ENCODE data around the gene CASP5.

Gene CASP5

DNA sequence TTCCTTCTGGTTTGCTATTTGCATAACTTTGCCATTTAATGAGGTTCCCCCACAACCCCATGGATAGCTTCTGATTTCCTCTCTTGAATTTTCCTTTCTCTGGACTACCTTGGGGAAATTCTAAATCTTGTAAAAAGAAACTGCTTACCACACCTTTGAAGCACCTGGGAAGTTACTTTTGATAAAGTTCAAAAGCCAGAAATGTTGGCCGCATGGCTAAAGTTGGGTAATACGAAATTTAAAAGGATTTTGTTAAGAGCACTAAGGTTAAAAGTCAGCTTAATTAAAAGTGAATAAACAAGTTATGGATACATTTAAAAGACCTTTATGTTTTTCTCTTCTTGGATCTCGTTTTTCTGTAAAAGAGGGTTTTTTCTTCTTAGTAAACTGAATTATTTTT lies 60.1 kb downstream of the CASP5 start:
- Mint-ChIP-seq H3K36me3 (peaks cover 36% of the 10 kb centered on the region), H3K9me3 (no peaks in the 10 kb centered on the region), H3K27me3 (no peaks in the 10 kb centered on the region), H3K27ac (no peak overlapping the region), H3K4me3 (no peak overlapping the region), H3K4me1 (peaks cover 92% of the 10 kb centered on the region)

GRCh38 chr11:104957280-104957679 lies 65.7 kb downstream of the CASP5 start:
- H3K27ac Mint-ChIP-seq, result no peak overlapping the region
- H3K36me3 Mint-ChIP-seq, result peaks cover 40% of the 10 kb centered on the region
- no peak overlapping the region for H3K4me3 Mint-ChIP-seq
- no peaks in the 10 kb centered on the region for H3K9me3 Mint-ChIP-seq
- peaks cover 87% of the 10 kb centered on the region for H3K4me1 Mint-ChIP-seq
- no peaks in the 10 kb centered on the region for H3K27me3 Mint-ChIP-seq

- Mint-ChIP-seq H3K4me3 (no peak overlapping the region), H3K4me1 (peaks cover 80% of the 10 kb centered on the region), H3K9me3 (no peaks in the 10 kb centered on the region), H3K36me3 (peaks cover 36% of the 10 kb centered on the region), H3K27ac (peak overlapping the region; percentile 55), H3K27me3 (no peaks in the 10 kb centered on the region)
Measured at GRCh38 chr11:104956528-104956927, 66.4 kb downstream of the CASP5 start.

- H3K27me3 Mint-ChIP-seq, result no peaks in the 10 kb centered on the region
- peaks cover 68% of the 10 kb centered on the region for H3K36me3 Mint-ChIP-seq
- H3K9me3 Mint-ChIP-seq, result peaks cover 11% of the 10 kb centered on the region
- peak overlapping the region; percentile 95 for H3K27ac Mint-ChIP-seq
- peaks cover 19% of the 10 kb centered on the region for H3K4me1 Mint-ChIP-seq
- H3K4me3 Mint-ChIP-seq, result peak overlapping the region; percentile 37
Measured at GRCh38 chr11:104946907-104947306, 76.1 kb downstream of the CASP5 start.

Data from activated naive CD4-positive, alpha-beta T cell treated with anti-CD3 and anti-CD28 coated beads, Interleukin-2, amount 50 U/mL, for 24 hours (primary cell).